GM12878 (cell line): ENCODE results near the gene TRAF7. TPM values are rescaled to one million over a fixed set of nuclear protein-coding genes. Genes with fewer than 3 reads are reported as not detected.

Experiments used
- ATAC-seq: fragments of 200-7000 bp; cut with Tn5 transposase; 3 replicates; pipeline ENCODE4 v1.9.1; 2020; ENCODE audit warnings: mild to moderate bottlenecking, moderate library complexity
- BruUV-seq: library from RNA; stranded (reverse); fragments of 400-500 nt; replicated peaks from 2 replicates; lab custom pipeline; 2021; lab: Mats Ljungman, UMichigan
- CTCF ChIA-PET: fragments of 300-600 bp; sonication (Branson Sonifier 250); formaldehyde crosslinking; extraction: SDS; loops from one replicate; lab custom pipeline; 2021; ENCODE audit warnings: inconsistent platforms; lab: Yijun Ruan, JAX
- POLR2A ChIA-PET: fragments of 350-600 bp; formaldehyde crosslinking; extraction: SDS; loops from one replicate; lab custom pipeline; 2021; ENCODE audit warnings: inconsistent platforms; lab: Charles Lee
- RAD21 ChIA-PET: fragments of 300-600 bp; sonication (Branson Sonifier 250); formaldehyde crosslinking; loops from one replicate; lab custom pipeline; 2023; ENCODE audit warnings: antibody characterized with exemption; ENCODE audit not compliant: unreplicated experiment; lab: Charles Lee
- SMC1A ChIA-PET: fragments of 300-600 bp; sonication (Branson Sonifier 250); formaldehyde crosslinking; loops from one replicate; lab custom pipeline; 2023; ENCODE audit not compliant: unreplicated experiment, uncharacterized antibody; lab: Charles Lee
- DNase-seq: peaks from one replicate; pipeline ENCODE4 v3.0.0-alpha.2; 2011; ENCODE audit warnings: low read depth, low spot score
- FAIRE-seq: peaks from 3 replicates; lab custom pipeline; 2011; peaks lifted over from hg19 to GRCh38; lab: Jason Lieb, UNC
- H2AFZ ChIP-seq: 2 replicates; pipeline ENCODE4 v1.6.0; 2011; ENCODE audit warnings: low read depth, low read length, control low read depth; ENCODE audit not compliant: control insufficient read depth
- H3K27ac ChIP-seq: 2 replicates; pipeline ENCODE4 v1.5.1; 2011; ENCODE audit warnings: control low read depth; ENCODE audit not compliant: control insufficient read depth, insufficient read depth
- H3K27me3 ChIP-seq, 2 experiments: replicated peaks in 1 of 2; 2 replicates each; pipeline versions ENCODE4 v1.6.0 to v1.6.1; 2011; ENCODE audit warnings: low read length in 1 of 2; ENCODE audit not compliant: control insufficient read depth in 2 of 2, insufficient read depth in 2 of 2
- H3K36me3 ChIP-seq, 2 experiments: 2 replicates each; pipeline ENCODE4 v1.5.1; 2011; ENCODE audit warnings: low read length in 1 of 2; ENCODE audit not compliant: control insufficient read depth in 2 of 2, insufficient read depth in 2 of 2
- H3K4me1 ChIP-seq: 2 replicates; pipeline ENCODE4 v1.6.1; 2011; ENCODE audit warnings: mild to moderate bottlenecking, low read length, moderate library complexity, mixed read lengths; ENCODE audit not compliant: control insufficient read depth, insufficient read depth
- H3K4me2 ChIP-seq: 2 replicates; pipeline ENCODE4 v1.6.0; 2011; ENCODE audit warnings: control low read depth; ENCODE audit not compliant: control insufficient read depth, insufficient read depth
- H3K4me3 ChIP-seq: fragments of 200-600 bp; sonication (generic); 2 replicates; pipeline ENCODE4 v1.5.1; 2016
- H3K79me2 ChIP-seq: 2 replicates; pipeline ENCODE4 v1.6.0; 2011; ENCODE audit warnings: low read length; ENCODE audit not compliant: control insufficient read depth, insufficient read depth
- H3K9ac ChIP-seq: 2 replicates; pipeline ENCODE4 v1.8.0; 2011; ENCODE audit warnings: low read length, control low read depth, mixed read lengths; ENCODE audit not compliant: control insufficient read depth, insufficient read depth
- H3K9me3 ChIP-seq: replicated peaks from 3 replicates; pipeline ENCODE4 v1.5.1; 2011; ENCODE audit warnings: mild to moderate bottlenecking, low read length; ENCODE audit not compliant: control insufficient read depth, insufficient read depth
- H4K20me1 ChIP-seq: 2 replicates; pipeline ENCODE4 v1.6.0; 2011; ENCODE audit not compliant: control insufficient read depth, insufficient read depth
- DPF2 ChIP-seq: fragments of 450-650 bp; IDR thresholded peaks from 2 replicates; pipeline ENCODE4 v1.6.1; 2017; ENCODE audit warnings: mild to moderate bottlenecking
- EGR1 ChIP-seq, 2 experiments: IDR thresholded peaks; 1 replicate in 1 of 2; 2 replicates in 1 of 2; pipeline ENCODE4 v1.6.1; 2011 to 2012; ENCODE audit warnings: low read depth in 2 of 2, low read length in 2 of 2, borderline replicate concordance in 1 of 2, mild to moderate bottlenecking in 1 of 2, moderate library complexity in 1 of 2
- ETV6 ChIP-seq, 2 experiments: fragments of 450-650 bp in 1 of 2; IDR thresholded peaks in 1 of 2; conservative IDR thresholded peaks in 1 of 2; 2 replicates each; pipeline ENCODE4 v1.6.1; 2014; ENCODE audit warnings: antibody characterized with exemption in 1 of 2, borderline replicate concordance in 1 of 2, low read depth in 1 of 2, mild to moderate bottlenecking in 1 of 2, moderate library complexity in 1 of 2
- HDGF ChIP-seq: fragments of 450-650 bp; IDR thresholded peaks from 2 replicates; pipeline ENCODE4 v1.6.1; 2016; ENCODE audit warnings: antibody characterized with exemption
- IKZF1 ChIP-seq: fragments of 450-650 bp; conservative IDR thresholded peaks from 2 replicates; pipeline ENCODE4 v1.6.1; 2017; ENCODE audit warnings: antibody characterized with exemption, mild to moderate bottlenecking
- LARP7 ChIP-seq: fragments of 450-650 bp; IDR thresholded peaks from 2 replicates; pipeline ENCODE4 v1.6.1; 2017; ENCODE audit warnings: mild to moderate bottlenecking
- PAX8 ChIP-seq: fragments of 450-650 bp; IDR thresholded peaks from 2 replicates; pipeline ENCODE4 v1.6.1; 2017; ENCODE audit warnings: mild to moderate bottlenecking, moderate library complexity
- POLR2A ChIP-seq: IDR thresholded peaks from 2 replicates; pipeline ENCODE4 v1.6.1; 2011; ENCODE audit warnings: low read depth, mild to moderate bottlenecking, low read length
- POLR2AphosphoS5 ChIP-seq: IDR thresholded peaks from 2 replicates; pipeline ENCODE4 v1.6.1; 2011; ENCODE audit warnings: mild to moderate bottlenecking, low read length, inconsistent platforms
- POU2F2 ChIP-seq: IDR thresholded peaks from 3 replicates; pipeline ENCODE4 v1.6.1; 2011; ENCODE audit warnings: low read depth, mild to moderate bottlenecking, low read length, borderline replicate concordance
- RFX5 ChIP-seq: IDR thresholded peaks from 2 replicates; pipeline ENCODE4 v1.6.1; 2011; ENCODE audit warnings: low read depth, low read length, improper control_type of control experiment
- RUNX3 ChIP-seq: IDR thresholded peaks from 2 replicates; pipeline ENCODE4 v1.6.1; 2012; ENCODE audit warnings: low read length, inconsistent platforms
- SMAD5 ChIP-seq: IDR thresholded peaks from 2 replicates; pipeline ENCODE4 v1.6.1; 2016; ENCODE audit warnings: antibody characterized with exemption, low read depth
- TBL1XR1 ChIP-seq: IDR thresholded peaks from 2 replicates; pipeline ENCODE4 v1.6.1; 2012; ENCODE audit warnings: low read depth, low read length, improper control_type of control experiment
- TCF3 ChIP-seq: IDR thresholded peaks from 2 replicates; pipeline ENCODE4 v1.6.1; 2012; ENCODE audit warnings: low read depth, mild to moderate bottlenecking, low read length, borderline replicate concordance; ENCODE audit not compliant: insufficient read depth
- WRNIP1 ChIP-seq: IDR thresholded peaks from 2 replicates; pipeline ENCODE4 v1.6.1; 2011; ENCODE audit warnings: low read depth, low read length, improper control_type of control experiment, borderline replicate concordance
- ZNF24 ChIP-seq: fragments of 450-650 bp; IDR thresholded peaks from 2 replicates; pipeline ENCODE4 v1.6.1; 2017; ENCODE audit warnings: antibody characterized with exemption, mild to moderate bottlenecking
- WGBS: methylation state at CpG from one replicate; pipeline ENCODE4 v1.1.6; 2016; ENCODE audit warnings: low lambda C conversion rate; ENCODE audit not compliant: insufficient replicate concordance, insufficient coverage; ENCODE audit errors: missing lambda C conversion rate; 5-methylcytosine and 5-hydroxymethylcytosine counted together
- in situ Hi-C: fragments of 300-500 bp; cut with MboI; formaldehyde crosslinking; loops from 9 replicates; pipeline ENCODE4 v1.14.3; 2018; ENCODE audit warnings: mixed read lengths
- intact Hi-C: fragments of 100-400 bp; cut with micrococcal nuclease; formaldehyde crosslinking; loops from one replicate; pipeline ENCODE4 v1.14.2; 2022; ENCODE audit not compliant: unreplicated experiment
- polyA plus RNA-seq, 11 experiments: library from polyadenylated mRNA; depleted of rRNA in 4 of 11; unstranded in 6 of 11; stranded (reverse) in 5 of 11; fragments of >200 nt; fragmentation: Nextera tagmentation in 4 of 11; fragmentation: Illumina TruSeq in 1 of 11; extraction: Ambion mirVana in 4 of 11; extraction: Trizol in 1 of 11; gene quantifications; 1 replicate in 1 of 11; 2 replicates in 10 of 11; pipeline versions ENCODE4 v1.2.1 to v1.2.3, GENCODE V29; 2011 to 2016; ENCODE audit warnings: inconsistent platforms in 2 of 11, missing spikeins in 2 of 11, low read depth in 1 of 11
- total RNA-seq, 4 experiments: library from RNA; depleted of rRNA in 3 of 4; stranded (reverse); fragments of >200 nt in 3 of 4; fragmentation: Illumina TruSeq in 1 of 4; extraction: Trizol in 1 of 4; gene quantifications; 2 replicates each; pipeline versions ENCODE4 v1.2.1 to v1.2.3, GENCODE V29; 2013 to 2021
- TF ChIP-seq, protein P1 (sequence below): fragments of 450-650 bp; formaldehyde crosslinking; IDR thresholded peaks from 2 replicates; pipeline ENCODE4 v1.4.0; 2022; ENCODE audit warnings: mild to moderate bottlenecking, moderate library complexity
- TF ChIP-seq, protein P2 (sequence below): fragments of 450-650 bp; IDR thresholded peaks from 2 replicates; pipeline ENCODE4 v1.6.1; 2017; ENCODE audit warnings: low read depth, mild to moderate bottlenecking, moderate library complexity

The TRAF7 gene
- total and polyA plus RNA-seq, 10 of the 15 experiments (the other 5 are each of a cell fraction or from before 2014, with no cell fraction given) = 0.61 to 87.0 (median 30.0) TPM

DNA sequence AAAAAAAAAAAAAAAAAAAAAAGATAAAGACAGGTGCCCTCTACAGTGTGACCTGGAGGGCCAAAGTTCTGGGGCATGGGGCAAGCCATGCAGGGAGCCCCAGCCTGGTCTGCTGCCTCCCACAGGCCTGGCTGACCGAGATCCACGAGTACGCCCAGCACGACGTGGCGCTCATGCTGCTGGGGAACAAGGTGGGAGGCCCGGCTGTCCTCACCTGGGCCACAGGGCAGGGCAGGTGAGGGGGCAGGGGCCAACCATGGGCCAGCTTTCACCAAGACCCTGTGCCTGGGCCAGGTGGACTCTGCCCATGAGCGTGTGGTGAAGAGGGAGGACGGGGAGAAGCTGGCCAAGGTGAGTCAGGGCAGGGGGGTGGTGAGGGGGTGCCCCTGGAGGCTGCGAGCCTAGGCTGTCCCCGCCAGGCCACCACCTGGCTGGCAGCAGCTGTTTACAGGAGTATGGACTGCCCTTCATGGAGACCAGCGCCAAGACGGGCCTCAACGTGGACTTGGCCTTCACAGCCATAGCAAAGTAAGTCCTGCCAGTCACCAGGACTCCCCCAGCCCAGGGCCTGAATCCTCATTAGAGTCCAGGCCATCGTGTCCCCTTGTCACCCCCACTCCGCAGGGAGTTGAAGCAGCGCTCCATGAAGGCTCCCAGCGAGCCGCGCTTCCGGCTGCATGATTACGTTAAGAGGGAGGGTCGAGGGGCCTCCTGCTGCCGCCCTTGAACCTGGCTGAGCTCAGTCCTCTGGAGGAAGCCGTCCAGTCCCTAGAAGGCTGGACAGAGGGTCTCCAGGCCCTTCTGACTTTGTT is 2.7 kb upstream of the TRAF7 start:
- peaks cover 9% of the 10 kb centered on the region; the same call in 1 of the 2 replicates for H4K20me1 ChIP-seq
- intact Hi-C loops (loop anchor here (5.0 kb wide), 1 partner anchor 146 kb away; the partner anchor contains the start of gene ZNF598), in situ Hi-C loops (no loop called here)
- peaks cover 47% of the 10 kb centered on the region for H3K4me1 ChIP-seq
- H3K9me3 ChIP-seq = no peaks in the 10 kb centered on the region
- peaks cover 0 to 20% of the 10 kb centered on the region in 2 experiments; a peak in 2 of 4 replicates for H3K36me3 ChIP-seq
- no peaks in the 10 kb centered on the region for H3K27me3 ChIP-seq
- ATAC-seq = peak; percentile 5
- ChIA-PET SMC1A (interaction anchor here (1.3 kb wide), 1 partner anchor 12 kb away, joined by 4 read pairs; no protein-coding TSS in a partner anchor), POLR2A (interaction anchor here (0.6 to 0.7 kb wide), 2 partner anchors 8 to 12 kb away, joined by 3 to 7 read pairs; no protein-coding TSS in a partner anchor), RAD21 (interaction anchor here (0.6 to 1.9 kb wide), 2 partner anchors 12 to 98 kb away, joined by 5 to 16 read pairs; partner anchors contain the start of gene ECI1), CTCF (interaction anchor here (0.6 to 1.6 kb wide), 11 partner anchors 8 to 289 kb away, joined by 3 to 6 read pairs (median 4); no protein-coding TSS in a partner anchor)
- WGBS = under 1% methylated on average over 25 of the region's 25 CpGs
- DNase-seq = no peak
- H3K4me2 ChIP-seq = peak overlapping the region; percentile 75
- FAIRE-seq = peak; percentile 52
- peak overlapping the region; percentile 98 for H3K4me3 ChIP-seq
- H3K79me2 ChIP-seq = peaks cover 51% of the 10 kb centered on the region
- peak overlapping the region; percentile 94 for H3K27ac ChIP-seq
- no peak overlapping the region for H2AFZ ChIP-seq
- no TSS peak for BruUV-seq
- H3K9ac ChIP-seq = peak overlapping the region; percentile 100
- TF ChIP-seq TCF3 (0 out of 2 replicates have a peak, but pooled peaks have one; percentile 23), TBL1XR1 (no peak), HDGF (peak; percentile 60; the same call in 1 of the 2 replicates), EGR1 (IDR thresholded peaks at IDR 0.05; ENCODE audit: borderline replicate concordance in 1 of 2, low read depth in 2 of 2, low read length in 2 of 2) (no peak), PAX8 (no peak), POLR2A (peak; percentile 68), ETV6 (conservative IDR thresholded peaks at IDR 0.05 in 1 of 2, IDR thresholded peaks at IDR 0.05 in 1 of 2; ENCODE audit: borderline replicate concordance in 1 of 2, low read depth in 1 of 2) (no peak), WRNIP1 (no peak), SMAD5 (peak; percentile 25; the same call in 1 of the 2 replicates), IKZF1 (0 out of 2 replicates have a peak, but pooled peaks have one; percentile 8), POU2F2 (peak; percentile 14; the same call in 1 of the 3 replicates), RUNX3 (no peak), DPF2 (no peak), POLR2AphosphoS5 (peak; percentile 56; the same call in 1 of the 2 replicates), ZNF24 (no peak), RFX5 (no peak), LARP7 (0 out of 2 replicates have a peak, but pooled peaks have one; percentile 10)
- TF ChIP-seq, protein P1, sequence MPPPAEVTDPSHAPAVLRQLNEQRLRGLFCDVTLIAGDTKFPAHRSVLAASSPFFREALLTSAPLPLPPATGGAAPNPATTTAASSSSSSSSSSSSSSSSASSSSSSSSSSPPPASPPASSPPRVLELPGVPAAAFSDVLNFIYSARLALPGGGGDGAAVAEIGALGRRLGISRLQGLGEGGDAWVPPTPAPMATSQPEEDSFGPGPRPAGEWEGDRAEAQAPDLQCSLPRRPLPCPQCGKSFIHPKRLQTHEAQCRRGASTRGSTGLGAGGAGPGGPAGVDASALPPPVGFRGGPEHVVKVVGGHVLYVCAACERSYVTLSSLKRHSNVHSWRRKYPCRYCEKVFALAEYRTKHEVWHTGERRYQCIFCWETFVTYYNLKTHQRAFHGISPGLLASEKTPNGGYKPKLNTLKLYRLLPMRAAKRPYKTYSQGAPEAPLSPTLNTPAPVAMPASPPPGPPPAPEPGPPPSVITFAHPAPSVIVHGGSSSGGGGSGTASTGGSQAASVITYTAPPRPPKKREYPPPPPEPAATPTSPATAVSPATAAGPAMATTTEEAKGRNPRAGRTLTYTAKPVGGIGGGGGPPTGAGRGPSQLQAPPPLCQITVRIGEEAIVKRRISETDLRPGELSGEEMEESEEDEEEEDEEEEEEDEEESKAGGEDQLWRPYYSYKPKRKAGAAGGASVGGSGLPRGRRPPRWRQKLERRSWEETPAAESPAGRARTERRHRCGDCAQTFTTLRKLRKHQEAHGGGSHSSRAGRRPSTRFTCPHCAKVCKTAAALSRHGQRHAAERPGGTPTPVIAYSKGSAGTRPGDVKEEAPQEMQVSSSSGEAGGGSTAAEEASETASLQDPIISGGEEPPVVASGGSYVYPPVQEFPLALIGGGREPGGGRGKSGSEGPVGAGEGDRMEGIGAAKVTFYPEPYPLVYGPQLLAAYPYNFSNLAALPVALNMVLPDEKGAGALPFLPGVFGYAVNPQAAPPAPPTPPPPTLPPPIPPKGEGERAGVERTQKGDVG (CRISPR knock-in tag) = no peak
- TF ChIP-seq, protein P2, sequence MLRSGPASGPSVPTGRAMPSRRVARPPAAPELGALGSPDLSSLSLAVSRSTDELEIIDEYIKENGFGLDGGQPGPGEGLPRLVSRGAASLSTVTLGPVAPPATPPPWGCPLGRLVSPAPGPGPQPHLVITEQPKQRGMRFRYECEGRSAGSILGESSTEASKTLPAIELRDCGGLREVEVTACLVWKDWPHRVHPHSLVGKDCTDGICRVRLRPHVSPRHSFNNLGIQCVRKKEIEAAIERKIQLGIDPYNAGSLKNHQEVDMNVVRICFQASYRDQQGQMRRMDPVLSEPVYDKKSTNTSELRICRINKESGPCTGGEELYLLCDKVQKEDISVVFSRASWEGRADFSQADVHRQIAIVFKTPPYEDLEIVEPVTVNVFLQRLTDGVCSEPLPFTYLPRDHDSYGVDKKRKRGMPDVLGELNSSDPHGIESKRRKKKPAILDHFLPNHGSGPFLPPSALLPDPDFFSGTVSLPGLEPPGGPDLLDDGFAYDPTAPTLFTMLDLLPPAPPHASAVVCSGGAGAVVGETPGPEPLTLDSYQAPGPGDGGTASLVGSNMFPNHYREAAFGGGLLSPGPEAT = no peak
